Stomach (tissue), 4 donors: ENCODE data around the gene RPL29.
"Not testable (repeated sequence)": the region's sequence is repeated elsewhere in the genome, so short reads cannot be mapped to it uniquely, and the experiment has no call there.

Source experiments
- EP300 ChIP-seq: sonication (generic); formaldehyde crosslinking; IDR thresholded peaks from one replicate; pipeline ENCODE4 v1.6.1; 2017; ENCODE audit warnings: antibody characterized with exemption
- POLR2A ChIP-seq, 4 donors: fragments of 450-650 bp; IDR thresholded peaks; one replicate each; pipeline ENCODE4 v1.6.1; 2016; ENCODE audit warnings: antibody characterized with exemption in 4 of 4, control low read depth in 2 of 4, mild to moderate bottlenecking in 1 of 4, moderate library complexity in 1 of 4
- POLR2AphosphoS5 ChIP-seq, 3 donors: sonication (generic); formaldehyde crosslinking; IDR thresholded peaks; one replicate each; pipeline ENCODE4 v1.6.1; 2016; ENCODE audit warnings: antibody characterized with exemption in 3 of 3
- TF ChIP-seq, protein P1 (sequence below), 7 experiments: fragments of 450-650 bp in 4 of 7; fragments of 200-600 bp in 3 of 7; sonication (generic) in 3 of 7; IDR thresholded peaks; one replicate each; pipeline ENCODE4 v1.5.1; 2016 to 2019; ENCODE audit warnings: antibody characterized with exemption in 7 of 7, control low read depth in 2 of 7, mild to moderate bottlenecking in 1 of 7

DNA sequence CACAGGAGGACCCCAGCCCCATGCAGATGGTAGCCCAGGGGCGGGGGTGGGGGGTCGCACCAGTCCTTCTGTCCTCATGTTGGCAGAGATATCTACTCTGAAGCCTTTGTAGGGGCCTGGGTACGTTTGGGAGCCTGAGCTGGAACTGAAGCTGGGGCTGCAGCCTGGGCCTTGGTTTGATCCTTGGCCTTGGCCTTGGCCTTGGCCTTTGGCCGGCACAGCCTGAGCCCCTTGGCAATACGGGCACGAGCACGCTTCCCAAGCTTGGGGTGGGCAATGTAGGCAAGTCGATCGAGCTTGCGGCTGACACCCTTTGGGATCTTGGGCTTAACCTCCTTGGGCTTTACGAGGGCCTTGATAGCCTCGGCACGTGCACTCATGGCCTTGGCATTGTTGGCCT is 2.0 kb downstream of the RPL29 start:
- TF ChIP-seq, protein P1, sequence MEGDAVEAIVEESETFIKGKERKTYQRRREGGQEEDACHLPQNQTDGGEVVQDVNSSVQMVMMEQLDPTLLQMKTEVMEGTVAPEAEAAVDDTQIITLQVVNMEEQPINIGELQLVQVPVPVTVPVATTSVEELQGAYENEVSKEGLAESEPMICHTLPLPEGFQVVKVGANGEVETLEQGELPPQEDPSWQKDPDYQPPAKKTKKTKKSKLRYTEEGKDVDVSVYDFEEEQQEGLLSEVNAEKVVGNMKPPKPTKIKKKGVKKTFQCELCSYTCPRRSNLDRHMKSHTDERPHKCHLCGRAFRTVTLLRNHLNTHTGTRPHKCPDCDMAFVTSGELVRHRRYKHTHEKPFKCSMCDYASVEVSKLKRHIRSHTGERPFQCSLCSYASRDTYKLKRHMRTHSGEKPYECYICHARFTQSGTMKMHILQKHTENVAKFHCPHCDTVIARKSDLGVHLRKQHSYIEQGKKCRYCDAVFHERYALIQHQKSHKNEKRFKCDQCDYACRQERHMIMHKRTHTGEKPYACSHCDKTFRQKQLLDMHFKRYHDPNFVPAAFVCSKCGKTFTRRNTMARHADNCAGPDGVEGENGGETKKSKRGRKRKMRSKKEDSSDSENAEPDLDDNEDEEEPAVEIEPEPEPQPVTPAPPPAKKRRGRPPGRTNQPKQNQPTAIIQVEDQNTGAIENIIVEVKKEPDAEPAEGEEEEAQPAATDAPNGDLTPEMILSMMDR (IDR thresholded peaks at IDR 0.05): not testable (repeated sequence)
- TF ChIP-seq POLR2A (IDR thresholded peaks at IDR 0.05); EP300; POLR2AphosphoS5 (IDR thresholded peaks at IDR 0.05): not testable (repeated sequence)
